ENCODE results near the gene ATXN7L2. TPM values are rescaled to one million over a fixed set of nuclear protein-coding genes. Genes with fewer than 3 reads are reported as not detected.

The ATXN7L2 gene
- total and polyA plus RNA-seq, 4 donors, result 0.61 to 1.7 (median 1.3) TPM

DNA sequence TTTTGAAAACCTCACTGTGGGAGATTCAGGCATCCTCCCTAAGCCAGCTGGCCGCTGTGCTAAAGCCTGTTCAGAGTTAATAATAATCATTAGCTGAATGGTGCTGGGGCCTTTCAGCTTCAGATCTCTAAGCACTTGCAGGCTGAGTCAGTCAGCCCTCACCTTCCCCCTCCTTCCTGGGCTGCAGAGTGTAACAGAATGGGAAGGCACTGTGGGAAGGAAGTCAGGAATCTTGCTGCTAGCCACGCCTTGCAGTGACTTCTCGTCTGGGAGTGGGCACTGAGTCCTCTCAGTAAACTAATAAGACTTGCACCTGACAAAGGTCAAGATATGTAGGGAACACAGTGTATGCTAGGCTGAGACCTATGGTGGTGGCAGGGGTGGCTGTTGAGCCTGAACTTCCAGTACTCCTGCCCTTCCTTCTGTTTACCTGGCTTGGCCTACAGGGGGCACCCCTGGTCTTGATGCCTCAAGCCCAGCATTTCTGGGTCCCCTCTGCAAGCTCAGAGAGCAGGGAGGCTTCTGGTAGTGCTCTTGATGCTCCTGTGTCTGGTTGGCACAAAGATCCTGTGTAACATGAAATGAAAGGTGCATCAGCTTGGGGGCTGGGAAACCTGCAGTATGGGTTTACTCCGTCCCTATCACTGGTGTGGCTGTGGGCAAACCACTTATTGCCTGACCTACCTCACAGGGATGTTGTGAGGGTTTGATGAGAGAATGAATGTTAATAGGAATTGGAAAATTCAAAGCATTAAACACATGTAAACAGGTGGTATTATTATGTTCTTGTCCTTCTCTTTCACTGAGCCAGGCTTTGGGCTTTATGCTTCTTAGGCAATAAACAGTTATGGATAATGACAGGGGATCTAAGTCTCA is 16.2 kb downstream of the ATXN7L2 start:
- no peak for TF ChIP-seq TAF1 (conservative IDR thresholded peaks at IDR 0.05)
- TF ChIP-seq RAD21 (IDR thresholded peaks at IDR 0.05), result peak; percentile 27 to 67
- no peak for TF ChIP-seq JUND (IDR thresholded peaks at IDR 0.05)
- no peak for TF ChIP-seq EGR1 (IDR thresholded peaks at IDR 0.05; ENCODE audit: low read depth in 2 of 2)
- TF ChIP-seq, protein P1, sequence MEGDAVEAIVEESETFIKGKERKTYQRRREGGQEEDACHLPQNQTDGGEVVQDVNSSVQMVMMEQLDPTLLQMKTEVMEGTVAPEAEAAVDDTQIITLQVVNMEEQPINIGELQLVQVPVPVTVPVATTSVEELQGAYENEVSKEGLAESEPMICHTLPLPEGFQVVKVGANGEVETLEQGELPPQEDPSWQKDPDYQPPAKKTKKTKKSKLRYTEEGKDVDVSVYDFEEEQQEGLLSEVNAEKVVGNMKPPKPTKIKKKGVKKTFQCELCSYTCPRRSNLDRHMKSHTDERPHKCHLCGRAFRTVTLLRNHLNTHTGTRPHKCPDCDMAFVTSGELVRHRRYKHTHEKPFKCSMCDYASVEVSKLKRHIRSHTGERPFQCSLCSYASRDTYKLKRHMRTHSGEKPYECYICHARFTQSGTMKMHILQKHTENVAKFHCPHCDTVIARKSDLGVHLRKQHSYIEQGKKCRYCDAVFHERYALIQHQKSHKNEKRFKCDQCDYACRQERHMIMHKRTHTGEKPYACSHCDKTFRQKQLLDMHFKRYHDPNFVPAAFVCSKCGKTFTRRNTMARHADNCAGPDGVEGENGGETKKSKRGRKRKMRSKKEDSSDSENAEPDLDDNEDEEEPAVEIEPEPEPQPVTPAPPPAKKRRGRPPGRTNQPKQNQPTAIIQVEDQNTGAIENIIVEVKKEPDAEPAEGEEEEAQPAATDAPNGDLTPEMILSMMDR (IDR thresholded peaks at IDR 0.05; ENCODE audit: low read depth, low read length, missing input control), result peak; percentile 28
- H3K9me3 ChIP-seq (ENCODE audit: control insufficient read depth in 4 of 4, low read length in 3 of 4), result no peaks in the 10 kb centered on the region
- no peaks in the 10 kb centered on the region for H3K27me3 ChIP-seq (ENCODE audit: control insufficient read depth in 4 of 4, insufficient read depth in 4 of 4, low read length in 3 of 4)
- WGBS, result 82% methylated on average over 4 of the region's 4 CpGs
- H3K4me1 ChIP-seq (ENCODE audit: control insufficient read depth in 4 of 4, insufficient read depth in 4 of 4, low read length in 3 of 4), result peaks cover 0 to 2% (median 2%) of the 10 kb centered on the region in 4 donors
- H3K4me3 ChIP-seq (ENCODE audit: low read depth in 1 of 3, low read length in 3 of 3), result no peak overlapping the region
- no peak overlapping the region for H3K9ac ChIP-seq (ENCODE audit: low read depth in 1 of 2, low read length in 2 of 2)
- peak; percentile 47 for DNase-seq (ENCODE audit: low spot score)
- no peak overlapping the region for H3K27ac ChIP-seq (ENCODE audit: low read depth in 1 of 2, low read length in 2 of 2)
- peaks cover 0 to 15% (median 9%) of the 10 kb centered on the region in 4 donors for H3K36me3 ChIP-seq (ENCODE audit: control insufficient read depth in 4 of 4, insufficient read depth in 3 of 4, low read depth in 1 of 4, low read length in 3 of 4)

DNA sequence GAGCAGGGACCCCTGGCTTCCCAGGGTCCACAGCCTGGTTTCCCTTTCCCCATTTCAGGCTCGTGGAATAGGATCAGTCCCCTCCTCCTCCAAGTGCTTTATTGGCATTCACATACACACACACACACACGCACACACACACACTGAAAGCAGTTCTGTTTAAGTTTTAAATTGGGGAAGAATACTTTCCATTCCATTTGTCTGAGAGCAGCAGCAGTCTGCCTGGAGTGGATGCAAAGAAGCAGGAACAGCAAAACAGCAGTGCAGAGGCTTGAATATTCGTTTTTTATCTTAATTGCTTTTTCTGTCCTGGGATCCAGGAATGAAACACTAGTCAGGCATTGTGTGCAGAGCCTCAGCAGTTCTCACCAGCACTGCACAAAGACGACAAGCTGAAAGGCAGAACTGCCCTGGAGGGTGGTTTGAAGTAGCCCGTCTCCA is 17.3 kb downstream of the ATXN7L2 start:
- H3K4me1 ChIP-seq (ENCODE audit: control insufficient read depth in 4 of 4, insufficient read depth in 4 of 4, low read length in 3 of 4), result no peaks in the 10 kb centered on the region
- no peak for DNase-seq (ENCODE audit: low spot score)
- TF ChIP-seq RXRA (IDR thresholded peaks at IDR 0.05) (peak in 1 of 2 donors; percentile 7), HNF4G (IDR thresholded peaks at IDR 0.05) (no peak), FOXA2 (IDR thresholded peaks at IDR 0.05) (no peak), RAD21 (IDR thresholded peaks at IDR 0.05) (no peak)
- H3K9me3 ChIP-seq (ENCODE audit: control insufficient read depth in 4 of 4, low read length in 3 of 4), result no peaks in the 10 kb centered on the region
- 72% methylated on average over 5 of the region's 5 CpGs for WGBS
- H3K36me3 ChIP-seq (ENCODE audit: control insufficient read depth in 4 of 4, insufficient read depth in 3 of 4, low read depth in 1 of 4, low read length in 3 of 4), result peaks cover 0 to 15% (median 8%) of the 10 kb centered on the region in 4 donors
- H3K9ac ChIP-seq (ENCODE audit: low read depth in 1 of 2, low read length in 2 of 2), result no peak overlapping the region
- H3K27me3 ChIP-seq (ENCODE audit: control insufficient read depth in 4 of 4, insufficient read depth in 4 of 4, low read length in 3 of 4), result no peaks in the 10 kb centered on the region
- no peak overlapping the region for H3K27ac ChIP-seq (ENCODE audit: low read depth in 1 of 2, low read length in 2 of 2)
- no peak overlapping the region for H3K4me3 ChIP-seq (ENCODE audit: low read depth in 1 of 3, low read length in 3 of 3)

DNA sequence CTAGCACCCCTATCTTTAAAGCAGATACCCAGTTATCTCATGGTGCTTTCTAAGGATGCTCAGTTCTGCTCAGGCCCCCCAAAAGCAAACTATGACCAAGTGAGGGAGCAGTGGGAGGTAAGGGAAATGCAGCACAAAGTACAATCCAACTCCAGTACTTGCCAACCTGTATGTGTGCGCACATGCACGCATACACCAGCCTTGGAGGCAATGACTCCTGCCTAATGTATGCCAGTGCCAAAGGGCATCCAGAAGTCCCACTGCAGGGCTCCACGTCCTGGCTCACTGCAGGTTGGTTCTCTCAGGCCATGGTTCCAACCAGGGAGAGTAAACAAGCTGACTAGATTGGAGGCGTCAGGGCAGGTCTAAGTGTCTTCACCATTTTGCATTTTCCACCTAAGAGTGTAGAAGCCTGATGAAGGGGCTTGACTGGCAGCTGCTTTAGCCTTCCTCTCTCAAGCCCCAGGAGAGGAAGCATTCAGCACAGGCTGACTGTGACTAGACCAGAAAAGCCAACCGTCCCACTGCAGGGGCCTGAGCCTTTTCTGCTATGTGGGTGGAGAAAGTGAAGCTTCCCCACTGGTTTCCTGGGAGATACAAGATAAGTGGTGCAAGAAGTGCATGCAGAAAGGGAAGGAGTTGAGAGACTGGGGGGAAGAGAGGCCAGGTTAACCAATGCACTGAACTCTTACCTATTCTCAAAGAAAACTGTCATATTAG is 18.1 kb downstream of the ATXN7L2 start:
- WGBS, result 87% methylated on average over 5 of the region's 5 CpGs
- DNase-seq (ENCODE audit: low spot score), result no peak
- no peaks in the 10 kb centered on the region for H3K4me1 ChIP-seq (ENCODE audit: control insufficient read depth in 4 of 4, insufficient read depth in 4 of 4, low read length in 3 of 4)
- no peak for TF ChIP-seq FOXA1 (IDR thresholded peaks at IDR 0.05)
- TF ChIP-seq HNF4G (IDR thresholded peaks at IDR 0.05), result no peak
- no peak for TF ChIP-seq RAD21 (IDR thresholded peaks at IDR 0.05)
- no peak for TF ChIP-seq HNF4A (conservative IDR thresholded peaks at IDR 0.05)
- TF ChIP-seq NR2F2 (IDR thresholded peaks at IDR 0.05), result no peak
- TF ChIP-seq TAF1 (conservative IDR thresholded peaks at IDR 0.05), result no peak
- no peak for TF ChIP-seq GABPA (IDR thresholded peaks at IDR 0.05 in 1 of 2, conservative IDR thresholded peaks at IDR 0.05 in 1 of 2)
- TF ChIP-seq RXRA (IDR thresholded peaks at IDR 0.05), result no peak
- TF ChIP-seq, protein P2, sequence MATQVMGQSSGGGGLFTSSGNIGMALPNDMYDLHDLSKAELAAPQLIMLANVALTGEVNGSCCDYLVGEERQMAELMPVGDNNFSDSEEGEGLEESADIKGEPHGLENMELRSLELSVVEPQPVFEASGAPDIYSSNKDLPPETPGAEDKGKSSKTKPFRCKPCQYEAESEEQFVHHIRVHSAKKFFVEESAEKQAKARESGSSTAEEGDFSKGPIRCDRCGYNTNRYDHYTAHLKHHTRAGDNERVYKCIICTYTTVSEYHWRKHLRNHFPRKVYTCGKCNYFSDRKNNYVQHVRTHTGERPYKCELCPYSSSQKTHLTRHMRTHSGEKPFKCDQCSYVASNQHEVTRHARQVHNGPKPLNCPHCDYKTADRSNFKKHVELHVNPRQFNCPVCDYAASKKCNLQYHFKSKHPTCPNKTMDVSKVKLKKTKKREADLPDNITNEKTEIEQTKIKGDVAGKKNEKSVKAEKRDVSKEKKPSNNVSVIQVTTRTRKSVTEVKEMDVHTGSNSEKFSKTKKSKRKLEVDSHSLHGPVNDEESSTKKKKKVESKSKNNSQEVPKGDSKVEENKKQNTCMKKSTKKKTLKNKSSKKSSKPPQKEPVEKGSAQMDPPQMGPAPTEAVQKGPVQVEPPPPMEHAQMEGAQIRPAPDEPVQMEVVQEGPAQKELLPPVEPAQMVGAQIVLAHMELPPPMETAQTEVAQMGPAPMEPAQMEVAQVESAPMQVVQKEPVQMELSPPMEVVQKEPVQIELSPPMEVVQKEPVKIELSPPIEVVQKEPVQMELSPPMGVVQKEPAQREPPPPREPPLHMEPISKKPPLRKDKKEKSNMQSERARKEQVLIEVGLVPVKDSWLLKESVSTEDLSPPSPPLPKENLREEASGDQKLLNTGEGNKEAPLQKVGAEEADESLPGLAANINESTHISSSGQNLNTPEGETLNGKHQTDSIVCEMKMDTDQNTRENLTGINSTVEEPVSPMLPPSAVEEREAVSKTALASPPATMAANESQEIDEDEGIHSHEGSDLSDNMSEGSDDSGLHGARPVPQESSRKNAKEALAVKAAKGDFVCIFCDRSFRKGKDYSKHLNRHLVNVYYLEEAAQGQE (IDR thresholded peaks at IDR 0.05), result no peak
- TF ChIP-seq JUND (IDR thresholded peaks at IDR 0.05), result no peak
- TF ChIP-seq EGR1 (IDR thresholded peaks at IDR 0.05; ENCODE audit: low read depth in 2 of 2), result no peak
- TF ChIP-seq, protein P3, sequence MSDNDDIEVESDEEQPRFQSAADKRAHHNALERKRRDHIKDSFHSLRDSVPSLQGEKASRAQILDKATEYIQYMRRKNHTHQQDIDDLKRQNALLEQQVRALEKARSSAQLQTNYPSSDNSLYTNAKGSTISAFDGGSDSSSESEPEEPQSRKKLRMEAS (IDR thresholded peaks at IDR 0.05), result no peak
- no peak for TF ChIP-seq SP1 (IDR thresholded peaks at IDR 0.05)
- TF ChIP-seq, protein P4, sequence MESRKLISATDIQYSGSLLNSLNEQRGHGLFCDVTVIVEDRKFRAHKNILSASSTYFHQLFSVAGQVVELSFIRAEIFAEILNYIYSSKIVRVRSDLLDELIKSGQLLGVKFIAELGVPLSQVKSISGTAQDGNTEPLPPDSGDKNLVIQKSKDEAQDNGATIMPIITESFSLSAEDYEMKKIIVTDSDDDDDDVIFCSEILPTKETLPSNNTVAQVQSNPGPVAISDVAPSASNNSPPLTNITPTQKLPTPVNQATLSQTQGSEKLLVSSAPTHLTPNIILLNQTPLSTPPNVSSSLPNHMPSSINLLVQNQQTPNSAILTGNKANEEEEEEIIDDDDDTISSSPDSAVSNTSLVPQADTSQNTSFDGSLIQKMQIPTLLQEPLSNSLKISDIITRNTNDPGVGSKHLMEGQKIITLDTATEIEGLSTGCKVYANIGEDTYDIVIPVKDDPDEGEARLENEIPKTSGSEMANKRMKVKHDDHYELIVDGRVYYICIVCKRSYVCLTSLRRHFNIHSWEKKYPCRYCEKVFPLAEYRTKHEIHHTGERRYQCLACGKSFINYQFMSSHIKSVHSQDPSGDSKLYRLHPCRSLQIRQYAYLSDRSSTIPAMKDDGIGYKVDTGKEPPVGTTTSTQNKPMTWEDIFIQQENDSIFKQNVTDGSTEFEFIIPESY (IDR thresholded peaks at IDR 0.05), result no peak
- no peak for TF ChIP-seq FOXA2 (IDR thresholded peaks at IDR 0.05)
- TF ChIP-seq YY1 (IDR thresholded peaks at IDR 0.05), result no peak
- TF ChIP-seq, protein P5, sequence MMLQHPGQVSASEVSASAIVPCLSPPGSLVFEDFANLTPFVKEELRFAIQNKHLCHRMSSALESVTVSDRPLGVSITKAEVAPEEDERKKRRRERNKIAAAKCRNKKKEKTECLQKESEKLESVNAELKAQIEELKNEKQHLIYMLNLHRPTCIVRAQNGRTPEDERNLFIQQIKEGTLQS (IDR thresholded peaks at IDR 0.05), result no peak

More for the DNA sequence above, 18.1 kb downstream of the ATXN7L2 start:
- Histone ChIP-seq H3K27ac (ENCODE audit: low read depth in 1 of 2, low read length in 2 of 2) (no peak overlapping the region), H3K9me3 (ENCODE audit: control insufficient read depth in 4 of 4, low read length in 3 of 4) (no peaks in the 10 kb centered on the region), H3K4me3 (ENCODE audit: low read depth in 1 of 3, low read length in 3 of 3) (no peak overlapping the region), H3K27me3 (ENCODE audit: control insufficient read depth in 4 of 4, insufficient read depth in 4 of 4, low read length in 3 of 4) (no peaks in the 10 kb centered on the region), H3K36me3 (ENCODE audit: control insufficient read depth in 4 of 4, insufficient read depth in 3 of 4, low read depth in 1 of 4, low read length in 3 of 4) (peaks cover 0 to 8% (median 5%) of the 10 kb centered on the region in 4 donors), H3K9ac (ENCODE audit: low read depth in 1 of 2, low read length in 2 of 2) (no peak overlapping the region)

All from liver (tissue), 9 donors.